Stimulated activated CD4-positive, alpha-beta T cell treated with anti-CD3 and anti-CD28 coated beads, Interleukin-4, amount 100 ng/mL, for 48 hours (primary cell): ENCODE data around the gene DEGS2.

Experiments used
- DNase-seq, 2 donors: peaks; one replicate each; pipeline ENCODE4 v3.0.0-alpha.2; 2020; ENCODE audit warnings: low read depth in 2 of 2

Gene DEGS2

DNA sequence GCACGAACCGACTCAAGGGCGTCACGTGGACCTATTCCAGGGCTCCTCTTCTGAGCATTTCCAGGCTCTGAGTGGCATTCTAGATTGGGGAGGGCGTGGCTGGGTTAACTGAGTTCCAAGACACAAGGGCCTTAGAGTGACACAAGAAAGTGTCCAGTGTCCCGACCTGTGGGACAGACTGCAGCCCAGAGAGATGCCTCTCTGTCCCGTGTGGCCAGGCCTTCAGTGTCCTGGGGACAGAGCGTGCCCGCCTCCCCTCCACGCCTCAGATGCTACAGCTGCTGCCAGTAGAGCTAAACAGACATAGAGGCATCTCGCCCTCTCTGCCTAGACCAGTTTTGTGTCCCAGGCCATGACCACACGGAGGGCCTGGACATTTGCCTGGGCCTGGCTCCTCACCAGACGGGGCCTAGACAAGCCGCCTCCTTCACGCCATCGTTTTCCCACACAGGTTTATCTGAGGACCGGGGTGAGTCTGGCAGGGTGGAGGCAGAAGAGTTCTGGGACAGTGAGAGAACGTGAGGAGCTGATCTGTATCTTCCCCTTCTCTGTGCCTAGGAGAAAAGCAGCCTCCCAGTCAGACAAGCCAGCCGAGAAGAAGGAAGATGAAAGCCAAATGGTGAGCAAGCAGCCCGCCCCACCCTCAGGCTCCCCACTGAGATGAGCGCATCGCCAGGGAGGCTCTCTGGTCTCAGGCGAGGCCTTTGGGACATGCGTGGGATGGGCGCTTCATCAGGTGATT, 27.1 kb downstream of the DEGS2 start:
- no peak for DNase-seq

DNA sequence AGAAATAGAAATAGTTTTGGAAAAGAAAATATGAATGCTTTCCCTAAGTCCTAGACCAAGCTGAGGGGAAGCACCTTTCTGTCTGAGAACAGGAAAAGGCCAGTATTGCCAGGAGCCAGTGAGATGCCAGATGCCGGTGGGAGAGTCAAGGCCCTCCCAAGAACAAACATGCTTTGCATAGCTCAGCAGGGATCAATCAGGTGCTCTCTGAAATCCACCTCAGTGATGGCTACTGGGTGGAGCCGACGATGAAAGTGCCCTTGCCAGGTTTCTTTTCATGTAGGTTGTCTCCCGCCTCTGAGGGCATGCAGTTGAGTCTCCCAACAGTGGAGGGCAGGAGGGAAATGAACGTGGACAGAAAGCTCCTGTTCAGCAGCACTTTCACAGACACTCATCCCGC, 28.3 kb downstream of the DEGS2 start:
- no peak for DNase-seq

DNA sequence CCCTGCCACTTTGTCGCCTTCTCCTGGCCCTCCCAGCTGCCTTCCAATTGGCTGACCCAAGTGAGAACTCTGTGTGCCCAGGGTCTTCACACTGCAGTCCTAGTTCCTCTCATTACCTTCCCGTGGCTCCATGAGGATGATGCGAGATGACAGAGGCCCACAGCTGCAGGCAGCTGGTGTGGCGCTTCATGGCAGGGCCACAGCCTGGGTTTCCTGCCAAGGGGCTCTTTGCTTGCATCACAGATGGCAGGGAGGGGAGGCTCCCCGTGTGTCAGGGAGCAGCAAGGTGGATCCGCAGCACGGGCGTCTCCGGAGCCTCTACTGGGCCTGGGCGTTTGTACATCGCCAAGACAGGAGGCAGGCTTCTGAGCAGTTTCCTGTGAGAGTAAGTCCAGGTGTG, 28.9 kb downstream of the DEGS2 start:
- DNase-seq, result no peak

DNA sequence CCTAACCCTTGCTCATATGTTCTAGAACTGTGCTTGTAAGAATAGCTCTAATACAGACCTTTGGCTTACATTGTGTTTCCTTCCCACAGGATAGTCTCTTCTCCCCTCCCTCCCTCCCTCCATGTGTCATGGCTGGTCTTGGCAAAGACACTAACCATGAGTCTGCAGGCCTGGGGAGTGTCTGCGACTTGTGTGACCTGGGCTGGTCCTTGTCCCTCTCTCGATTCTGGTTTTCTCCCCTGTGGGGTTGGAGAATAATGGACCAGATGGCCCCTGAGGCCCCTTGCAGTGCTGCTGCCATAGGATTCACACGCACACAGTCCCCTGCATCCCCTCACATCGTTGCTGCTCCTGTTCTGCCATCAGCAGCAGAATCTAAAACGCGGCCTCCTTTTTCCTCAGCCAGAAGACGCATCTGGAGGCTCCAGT, 30.3 kb downstream of the DEGS2 start:
- DNase-seq, result no peak

DNA sequence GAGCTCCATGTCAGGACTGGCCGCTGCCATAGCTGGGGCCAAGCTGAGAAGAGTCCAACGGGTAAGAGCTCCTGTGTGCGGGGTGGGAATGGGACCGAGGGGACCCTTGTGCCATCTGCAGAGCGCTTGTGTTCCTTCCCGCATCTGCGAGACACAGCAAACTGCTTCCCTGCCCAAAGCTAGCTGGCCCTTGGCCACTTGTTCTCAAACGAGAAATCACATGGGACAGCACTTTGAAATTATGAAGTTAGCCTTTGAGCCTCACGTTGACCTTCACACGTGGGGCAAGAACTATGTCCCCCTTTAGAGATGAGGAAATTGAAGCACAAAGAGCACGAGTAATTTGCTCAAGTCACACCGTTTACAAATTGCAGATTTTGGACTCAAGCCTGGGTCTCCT, 30.8 kb downstream of the DEGS2 start:
- no peak for DNase-seq

DNA sequence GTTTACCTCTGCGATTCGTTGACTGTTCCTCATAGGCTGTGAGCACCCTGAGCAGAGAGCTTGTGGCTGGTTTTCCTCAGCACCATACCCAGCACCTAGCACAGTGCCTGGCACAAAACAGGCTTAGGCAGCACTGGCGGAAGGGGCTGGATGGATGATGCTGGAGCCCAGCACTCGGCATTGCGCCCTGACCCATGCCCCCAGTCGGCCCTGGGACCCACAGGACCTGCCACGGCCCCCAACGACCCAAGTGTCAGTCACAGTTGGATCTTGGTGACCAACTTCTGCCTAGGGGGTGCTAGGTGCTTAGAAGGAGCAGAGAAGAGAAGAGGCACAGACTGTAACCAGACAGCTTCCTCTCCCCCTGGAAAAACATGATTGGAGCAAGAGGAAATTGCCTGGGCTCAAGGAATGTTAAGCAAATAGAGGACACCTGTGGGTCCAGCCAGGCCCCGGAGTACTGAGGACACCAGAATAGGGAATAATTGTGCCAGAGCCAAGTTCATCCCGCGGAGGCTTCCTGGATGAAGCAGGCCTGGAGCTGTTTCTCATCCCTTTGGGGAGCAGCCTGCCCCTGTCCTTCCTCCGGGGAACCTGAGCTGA, 31.5 kb downstream of the DEGS2 start:
- no peak for DNase-seq

DNA sequence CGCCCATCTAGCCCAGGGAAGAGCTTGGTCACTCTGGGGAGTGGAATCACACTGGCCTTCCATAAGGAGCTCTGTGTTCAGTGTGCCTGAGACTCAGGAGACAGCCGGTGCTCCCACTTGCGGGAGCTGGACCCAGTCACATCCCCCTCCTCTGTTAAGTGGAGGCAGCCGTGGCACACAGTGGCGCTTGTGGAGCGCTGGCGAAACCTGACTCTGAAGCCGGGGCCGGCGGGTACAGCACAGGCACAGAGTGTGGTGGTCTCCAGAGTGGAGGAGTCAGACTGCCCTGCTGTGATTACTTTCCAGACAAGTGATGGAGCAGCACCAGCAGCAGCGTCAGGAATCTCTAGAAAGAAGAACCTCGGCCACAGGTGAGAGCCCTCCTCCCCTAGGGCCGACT, 33.0 kb downstream of the DEGS2 start:
- DNase-seq, result no peak

DNA sequence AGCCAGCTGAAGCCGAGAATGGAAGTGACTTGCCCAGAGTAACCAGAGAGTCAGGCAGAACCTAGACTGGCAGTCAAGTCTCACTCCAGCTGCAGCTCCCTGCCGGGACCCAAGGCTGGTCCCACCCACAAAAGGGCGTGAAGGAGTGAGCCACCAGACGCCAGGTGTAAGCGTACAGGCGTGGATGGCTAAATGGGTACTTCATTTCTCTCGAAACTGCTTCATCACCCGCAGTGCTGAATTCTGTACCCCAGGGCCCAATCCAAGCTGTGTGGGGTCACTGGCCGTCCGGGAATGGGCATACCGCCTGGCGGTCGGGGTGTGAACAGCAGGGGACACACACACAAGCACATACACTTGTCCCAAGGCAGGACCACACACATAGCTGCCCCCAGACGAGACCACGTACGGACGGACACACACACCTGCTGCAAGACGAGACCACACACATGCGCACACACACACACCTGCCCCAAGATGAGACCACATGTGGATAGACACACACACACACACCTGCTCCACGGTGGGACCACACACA, 34.8 kb downstream of the DEGS2 start:
- no peak for DNase-seq

DNA sequence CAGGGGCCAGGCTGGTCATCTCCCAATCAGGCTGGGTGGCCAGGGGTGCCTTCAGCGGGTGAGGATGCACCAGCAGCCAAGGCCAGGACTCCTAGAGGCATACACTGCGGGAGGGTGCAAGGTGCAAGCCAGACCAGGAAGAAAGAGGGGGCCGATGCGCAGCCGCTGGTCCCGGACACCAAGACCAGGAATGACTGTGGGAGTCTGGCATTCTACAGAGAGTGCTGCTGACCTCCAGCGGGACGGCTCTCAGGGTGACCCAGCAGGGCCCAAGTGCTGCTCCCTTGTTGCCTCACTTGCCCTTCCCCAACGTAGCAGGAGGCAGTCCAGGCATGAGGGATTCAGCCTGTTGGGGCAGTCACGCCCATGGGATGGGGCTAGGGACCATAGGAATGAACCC, 35.8 kb downstream of the DEGS2 start:
- no peak for DNase-seq

DNA sequence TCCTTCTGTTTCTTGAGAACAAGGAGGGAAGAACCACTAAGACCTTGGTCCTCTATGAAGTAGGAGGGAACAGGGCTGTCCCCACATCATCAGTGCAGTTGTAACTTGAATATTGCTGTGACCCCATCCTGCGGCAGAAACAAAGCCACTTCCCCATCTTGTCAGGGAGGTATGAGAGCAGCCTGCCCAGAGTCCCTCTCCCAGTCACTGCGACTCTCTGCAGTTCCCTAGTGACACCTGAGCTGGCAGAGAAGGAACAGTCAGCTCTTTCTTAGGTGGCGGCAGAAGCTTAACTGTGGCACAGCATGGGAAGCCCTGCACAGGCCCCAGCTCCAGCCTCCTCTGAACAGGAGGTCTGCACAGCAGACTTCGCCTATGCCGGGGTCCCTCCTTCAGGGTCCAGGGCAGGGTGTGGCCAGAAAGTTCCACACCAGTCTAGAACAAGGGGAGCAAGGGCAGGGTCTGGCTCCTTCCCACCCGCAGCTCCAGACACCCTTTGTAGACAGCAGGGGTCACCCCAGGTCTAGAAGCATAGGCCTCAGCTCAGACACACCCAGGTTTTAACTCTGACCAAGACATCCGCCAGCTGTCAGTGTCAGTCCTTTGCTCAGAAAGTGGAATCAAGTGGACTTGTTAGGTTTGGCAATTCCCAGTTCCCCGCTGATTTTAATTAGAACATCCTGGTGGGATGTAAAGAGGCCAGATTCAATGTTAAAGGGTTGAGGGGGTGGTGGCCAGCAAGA, 36.8 kb downstream of the DEGS2 start:
- no peak for DNase-seq

DNA sequence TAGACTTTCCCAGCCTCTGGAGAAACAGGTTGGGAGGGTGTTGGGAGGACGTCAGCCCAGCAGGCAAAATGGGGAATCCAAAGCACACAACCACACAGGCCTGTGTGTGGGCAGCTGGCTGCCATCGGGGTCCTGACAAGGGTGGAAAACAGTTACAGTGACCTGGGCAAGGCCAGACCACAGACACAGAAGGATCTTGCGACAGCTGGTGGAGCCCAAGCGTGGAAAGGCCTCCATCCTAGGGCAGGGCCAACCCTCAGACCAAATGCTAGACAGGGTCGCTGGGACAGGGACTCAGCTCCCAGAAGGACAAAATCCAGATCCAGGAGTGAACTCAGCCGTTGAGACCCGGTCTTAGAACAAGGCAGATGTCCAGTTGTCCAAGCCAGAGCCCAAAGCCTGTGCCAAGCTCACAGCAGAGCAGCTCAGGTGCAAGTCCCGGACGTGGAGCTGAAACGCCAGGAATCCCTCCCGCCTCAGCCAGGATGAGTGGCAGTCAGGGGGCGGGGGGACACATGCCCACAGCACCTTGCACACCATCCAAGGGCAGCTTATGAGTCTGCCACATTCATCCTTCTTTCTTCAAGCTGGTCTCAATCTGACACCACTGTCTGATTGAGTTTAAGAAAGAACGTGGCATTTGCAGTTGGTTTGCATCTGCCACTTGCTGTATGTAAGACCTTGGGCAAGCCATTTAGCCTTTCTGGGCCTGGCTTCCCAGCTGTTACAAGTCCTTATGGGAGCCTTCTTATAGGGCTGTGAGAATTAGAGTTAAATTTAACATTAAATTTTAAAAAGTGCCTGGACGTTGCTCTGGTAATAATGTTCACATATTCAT, 37.6 kb downstream of the DEGS2 start:
- no peak for DNase-seq

DNA sequence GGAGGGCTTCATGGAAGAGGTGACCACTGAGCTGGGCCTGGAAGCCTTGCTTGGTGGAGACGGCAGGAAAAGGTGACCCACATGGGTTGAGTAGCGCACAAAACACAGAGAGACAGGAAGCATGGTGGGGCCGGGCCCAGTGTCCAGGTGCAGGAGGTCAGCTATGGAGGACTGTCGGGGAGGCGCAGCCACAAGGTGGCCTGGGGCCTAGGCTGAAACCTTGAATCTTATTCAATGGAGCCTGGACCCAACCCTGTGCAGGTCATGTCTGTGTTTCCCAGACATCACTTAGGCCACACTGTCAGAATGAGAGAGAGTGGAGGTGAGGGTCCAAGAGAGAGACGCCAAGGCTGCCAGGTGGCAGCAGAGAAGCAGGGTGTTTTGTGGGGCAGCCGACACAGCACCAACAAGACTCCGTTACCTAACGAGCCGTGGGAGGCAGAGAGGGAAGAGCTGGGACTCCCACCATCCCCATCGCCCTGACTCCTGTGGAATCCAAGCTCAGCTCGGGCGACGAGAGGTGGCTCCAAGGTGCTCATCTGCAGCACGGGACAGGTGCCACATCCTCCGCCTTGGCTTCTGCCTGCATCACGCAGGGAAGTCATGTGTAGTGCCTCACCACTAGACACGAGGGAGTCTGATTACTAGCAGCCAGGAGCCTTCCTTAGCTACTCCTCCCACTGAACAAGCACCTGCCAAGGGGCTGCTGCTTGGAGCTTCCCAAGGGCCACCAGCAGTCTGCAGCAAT, 38.7 kb downstream of the DEGS2 start:
- DNase-seq, result no peak

DNA sequence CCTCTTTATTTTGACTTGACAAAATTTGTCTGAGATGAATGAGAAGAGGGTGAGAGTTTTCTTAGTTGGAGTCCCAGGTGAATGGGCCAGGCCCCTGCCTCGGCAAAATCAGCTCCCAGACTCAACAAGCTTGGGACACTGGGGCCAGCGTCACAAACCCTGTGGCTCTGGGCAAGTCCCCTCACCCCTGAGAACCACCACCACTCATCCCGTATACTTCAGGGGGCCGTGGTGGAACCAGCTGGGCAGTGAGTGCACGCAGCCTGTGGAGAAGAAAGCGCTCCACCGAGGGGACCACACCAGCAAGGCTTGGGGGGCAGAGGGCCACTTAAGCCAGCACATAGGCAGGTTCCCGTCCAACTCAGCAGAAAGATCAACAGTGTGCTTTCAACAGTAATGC, 40.2 kb downstream of the DEGS2 start:
- no peak for DNase-seq

DNA sequence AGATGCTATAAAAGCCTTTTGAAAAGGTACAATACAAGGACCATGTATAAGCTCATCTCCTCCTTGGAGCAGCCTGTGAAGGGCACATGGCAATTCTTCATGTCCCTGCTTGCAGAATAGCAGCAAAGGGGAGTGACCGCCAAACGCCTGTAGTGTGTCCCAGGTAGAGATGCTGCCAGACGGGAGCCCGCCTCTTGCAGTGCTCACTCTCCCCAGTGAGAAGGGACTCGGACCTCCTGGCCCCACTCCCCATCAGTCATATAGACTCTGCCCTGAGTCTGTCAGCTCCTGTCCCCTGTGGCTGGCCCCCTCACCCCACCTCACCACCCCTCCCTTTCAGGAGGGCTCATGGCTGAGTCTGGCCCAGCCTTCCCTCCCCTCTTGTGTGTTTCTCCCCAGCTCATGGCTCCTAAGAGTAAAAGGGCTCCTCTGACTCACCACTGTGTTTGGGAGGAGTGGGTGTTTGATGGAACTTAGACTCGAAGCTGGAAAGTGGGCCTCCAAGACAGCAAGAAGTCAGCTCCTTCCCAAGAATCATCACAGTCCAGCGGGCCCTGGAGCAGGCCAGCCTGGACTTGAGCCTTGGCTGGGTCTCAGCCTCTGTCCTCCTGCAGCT, 40.9 kb downstream of the DEGS2 start:
- no peak for DNase-seq

DNA sequence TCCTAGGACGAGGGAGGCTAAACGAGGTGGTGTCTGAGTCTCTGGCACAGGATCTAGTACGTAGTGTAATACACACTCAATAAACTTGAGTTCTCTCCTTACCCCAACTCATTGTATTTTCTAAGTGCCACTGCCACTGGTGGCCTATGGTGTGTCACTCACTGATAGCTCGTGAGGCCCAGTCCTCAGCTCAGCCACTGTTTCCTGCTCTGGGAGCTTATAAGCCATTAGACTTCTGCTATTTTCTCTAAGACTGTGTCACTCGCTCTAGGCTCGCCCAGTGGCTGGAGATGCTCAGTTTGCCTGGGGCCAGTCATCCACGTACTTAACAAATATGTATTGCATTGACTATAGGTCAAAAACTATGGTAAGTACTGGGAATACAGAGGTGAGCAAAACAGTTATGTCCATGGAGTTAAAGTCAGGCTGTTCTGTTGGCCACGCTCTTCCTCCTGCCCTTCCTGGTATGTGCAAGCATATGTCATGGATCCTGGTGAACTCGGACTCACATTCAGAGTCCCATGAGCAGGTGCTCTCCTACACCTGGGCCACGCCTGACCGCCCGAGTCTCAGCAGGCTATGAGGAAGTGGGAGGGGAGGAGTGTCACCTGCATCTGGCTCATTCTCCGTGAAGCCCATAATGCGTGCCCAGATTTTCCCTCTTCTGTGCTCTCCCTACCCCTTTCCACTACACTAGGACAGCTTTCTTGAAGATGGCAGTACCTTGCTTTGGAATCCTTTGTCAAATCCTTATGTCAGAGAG, 41.6 kb downstream of the DEGS2 start:
- DNase-seq, result no peak

DNA sequence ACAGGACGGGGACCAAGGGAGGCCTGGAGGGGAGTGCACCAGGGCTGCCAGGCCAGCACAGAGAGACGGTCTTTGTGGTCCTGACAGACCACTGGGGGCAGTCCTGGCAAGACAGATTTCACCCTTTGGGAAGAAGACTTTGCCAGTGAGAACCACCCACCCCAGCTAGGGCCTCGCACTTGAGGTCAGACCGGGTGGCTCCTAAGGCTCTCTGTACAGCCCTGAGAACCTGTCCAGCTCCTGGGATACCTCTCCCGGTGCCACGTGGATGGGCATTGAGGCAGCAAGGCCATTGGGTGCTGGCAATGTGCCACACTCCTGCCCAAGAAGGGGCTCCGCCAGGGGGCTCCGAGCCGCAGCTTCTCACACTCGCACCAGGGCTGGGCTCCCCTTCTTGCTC, 42.4 kb downstream of the DEGS2 start:
- DNase-seq, result no peak

DNA sequence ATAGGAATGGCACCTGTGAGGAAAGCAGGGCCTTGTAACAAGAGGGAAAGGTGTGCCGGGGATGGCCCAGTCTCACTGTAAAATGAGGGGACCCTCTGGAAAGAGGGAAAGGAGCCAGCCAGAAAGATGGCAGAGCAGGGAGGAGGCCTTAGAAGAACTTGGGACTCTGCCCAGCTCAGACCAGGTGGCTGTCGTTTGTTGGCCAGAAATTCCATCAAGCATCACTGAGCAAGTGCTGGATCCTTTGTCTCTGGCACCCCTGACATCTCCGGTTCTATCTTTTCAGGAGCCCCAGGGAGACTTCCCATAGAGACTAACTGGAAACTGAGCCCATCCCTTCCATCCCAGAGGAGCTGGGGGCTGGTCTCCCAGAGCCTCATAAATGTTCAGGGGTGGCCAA, 43.3 kb downstream of the DEGS2 start:
- no peak for DNase-seq

DNA sequence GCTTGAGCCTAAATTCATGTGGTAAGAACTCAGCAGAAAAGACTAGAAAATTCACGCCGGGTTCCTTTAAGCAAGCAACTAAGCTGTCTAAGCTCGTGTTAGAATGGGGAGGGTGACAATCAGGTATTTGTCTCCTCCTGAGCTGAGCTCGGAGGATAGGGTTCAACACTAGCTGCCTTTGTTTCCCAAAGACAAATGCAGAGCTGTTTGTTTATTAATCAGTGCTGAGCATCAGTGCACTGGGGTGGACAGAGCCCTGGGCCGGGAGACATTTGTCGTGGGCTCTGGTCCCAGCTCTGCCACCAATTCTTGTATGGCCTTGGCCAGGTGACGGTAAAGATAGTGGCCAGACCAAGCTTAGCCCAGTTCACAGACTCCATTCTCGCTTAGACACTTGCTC, 43.7 kb downstream of the DEGS2 start:
- DNase-seq, result no peak

DNA sequence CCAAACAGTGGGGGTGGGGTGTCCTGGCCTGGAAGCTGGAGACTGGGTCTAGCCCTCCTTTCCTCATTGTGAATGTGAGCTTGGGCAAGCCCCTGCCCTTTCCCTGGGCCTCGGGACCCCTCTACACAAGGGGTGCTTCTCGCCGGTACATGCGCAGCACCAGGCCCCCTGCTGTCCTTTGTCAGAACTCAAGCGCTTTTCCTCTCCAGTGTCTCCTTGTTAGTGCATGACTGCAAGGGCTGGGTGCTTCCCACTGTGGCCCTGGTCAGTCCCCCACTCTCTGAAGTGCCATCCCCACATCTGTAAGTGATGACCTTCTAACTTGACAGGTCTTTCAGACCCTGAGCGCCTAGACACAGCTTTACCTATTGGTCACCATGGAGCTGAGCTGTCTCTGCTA, 44.2 kb downstream of the DEGS2 start:
- no peak for DNase-seq
